Mammary epithelial cell (primary cell): ENCODE measurements around the gene MRPL16.

ENCODE experiments used
- EZH2 ChIP-seq: IDR thresholded peaks from 2 replicates; pipeline ENCODE4 v1.6.1; 2012; ENCODE audit warnings: low read length, inconsistent platforms, borderline replicate concordance
- TF ChIP-seq, protein P1 (sequence below), 2 donors: IDR thresholded peaks in 1 of 2; conservative IDR thresholded peaks in 1 of 2; 2 replicates each; pipeline ENCODE4 v1.5.1; 2011 to 2012; ENCODE audit warnings: inconsistent platforms in 2 of 2, low read length in 2 of 2, mild to moderate bottlenecking in 2 of 2, control low read depth in 1 of 2, low read depth in 1 of 2; ENCODE audit not compliant: insufficient read depth in 1 of 2; ENCODE audit errors: extremely low read depth in 1 of 2

DNA sequence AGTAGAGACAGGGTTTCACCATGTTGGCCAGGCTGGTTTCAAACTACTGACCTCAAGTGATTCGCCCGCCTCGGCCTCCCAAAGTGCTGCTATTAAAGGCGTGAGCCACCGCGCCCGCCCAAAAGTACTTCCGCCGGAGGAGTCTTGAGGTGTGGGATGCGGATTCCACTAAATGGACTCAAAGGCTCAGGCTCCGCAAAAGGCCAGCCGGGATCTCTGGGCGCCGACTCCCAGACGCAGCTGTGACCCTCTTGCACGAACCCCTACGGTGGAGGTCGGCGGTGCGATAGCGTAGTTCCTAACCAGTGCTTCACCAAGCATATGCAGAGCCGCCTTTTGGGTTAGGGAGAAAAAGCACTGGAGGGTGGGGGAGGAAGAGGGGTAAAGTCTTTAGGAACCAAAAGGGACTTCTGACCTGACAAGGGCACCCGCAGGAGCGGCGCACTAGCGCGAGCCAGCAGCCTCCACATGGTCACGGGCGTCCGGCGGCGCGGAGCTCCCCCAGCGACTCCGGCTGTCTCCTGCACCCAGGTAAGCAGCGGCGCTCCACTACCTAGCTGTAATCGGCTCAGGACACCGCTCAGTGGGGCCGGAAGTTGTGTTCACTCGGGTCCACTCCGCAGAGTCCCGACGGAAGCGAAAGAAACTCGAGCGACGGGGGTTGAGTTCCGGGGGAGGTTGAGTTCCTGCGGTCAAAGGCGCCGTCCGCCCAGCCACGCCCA, at the start of gene MRPL16:
- no peak for TF ChIP-seq EZH2
- TF ChIP-seq, protein P1, sequence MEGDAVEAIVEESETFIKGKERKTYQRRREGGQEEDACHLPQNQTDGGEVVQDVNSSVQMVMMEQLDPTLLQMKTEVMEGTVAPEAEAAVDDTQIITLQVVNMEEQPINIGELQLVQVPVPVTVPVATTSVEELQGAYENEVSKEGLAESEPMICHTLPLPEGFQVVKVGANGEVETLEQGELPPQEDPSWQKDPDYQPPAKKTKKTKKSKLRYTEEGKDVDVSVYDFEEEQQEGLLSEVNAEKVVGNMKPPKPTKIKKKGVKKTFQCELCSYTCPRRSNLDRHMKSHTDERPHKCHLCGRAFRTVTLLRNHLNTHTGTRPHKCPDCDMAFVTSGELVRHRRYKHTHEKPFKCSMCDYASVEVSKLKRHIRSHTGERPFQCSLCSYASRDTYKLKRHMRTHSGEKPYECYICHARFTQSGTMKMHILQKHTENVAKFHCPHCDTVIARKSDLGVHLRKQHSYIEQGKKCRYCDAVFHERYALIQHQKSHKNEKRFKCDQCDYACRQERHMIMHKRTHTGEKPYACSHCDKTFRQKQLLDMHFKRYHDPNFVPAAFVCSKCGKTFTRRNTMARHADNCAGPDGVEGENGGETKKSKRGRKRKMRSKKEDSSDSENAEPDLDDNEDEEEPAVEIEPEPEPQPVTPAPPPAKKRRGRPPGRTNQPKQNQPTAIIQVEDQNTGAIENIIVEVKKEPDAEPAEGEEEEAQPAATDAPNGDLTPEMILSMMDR (conservative IDR thresholded peaks at IDR 0.05 in 1 of 2, IDR thresholded peaks at IDR 0.05 in 1 of 2; ENCODE audit: extremely low read depth in 1 of 2, insufficient read depth in 1 of 2, low read depth in 1 of 2, low read length in 2 of 2) = peak; percentile 25 to 54
